Colon (tissue), 2 donors: ENCODE results near the gene DUSP28.

Experiments
- FAIRE-seq: peaks from 2 replicates; lab custom pipeline; 2012; peaks lifted over from hg19 to GRCh38; lab: Jason Lieb, UNC
- donor health status: control.
- donor health status: control.

DUSP28 gene

GRCh38 chr2:240586919-240587800 lies 27.0 kb downstream of the DUSP28 start:
- FAIRE-seq = no peak

DNA sequence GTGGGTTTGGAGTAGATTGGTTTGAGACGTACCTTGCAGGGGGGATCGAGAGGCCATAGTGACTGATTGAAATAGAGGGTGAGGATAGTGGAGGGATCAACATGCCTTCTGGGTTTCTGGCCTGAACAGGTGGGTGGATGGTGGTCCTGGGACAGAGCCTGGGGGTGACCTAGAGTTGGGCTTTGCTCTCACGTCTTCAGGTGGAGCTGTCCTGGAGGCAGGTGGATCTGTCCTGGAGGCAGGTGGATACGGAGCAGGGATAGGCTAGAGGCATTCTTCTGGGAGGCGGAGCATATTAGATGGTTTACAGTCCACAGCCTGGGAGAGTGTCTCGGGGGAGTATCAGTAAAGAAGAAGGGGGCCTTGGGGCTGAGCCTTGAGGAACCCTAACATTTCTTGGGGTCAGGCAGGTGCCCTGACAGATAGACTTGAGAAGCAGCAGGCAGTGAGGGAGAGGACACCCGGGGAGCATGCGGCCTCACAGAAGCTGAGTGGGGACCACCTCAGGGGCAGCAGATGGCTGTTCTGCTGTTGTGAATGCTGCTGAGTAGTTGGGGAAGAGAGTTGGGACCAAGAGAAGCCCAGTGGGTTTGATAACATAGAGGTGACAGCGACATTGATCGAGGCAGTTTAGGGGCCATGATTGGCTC lies 28.0 kb downstream of the DUSP28 start:
- no peak for FAIRE-seq

DNA sequence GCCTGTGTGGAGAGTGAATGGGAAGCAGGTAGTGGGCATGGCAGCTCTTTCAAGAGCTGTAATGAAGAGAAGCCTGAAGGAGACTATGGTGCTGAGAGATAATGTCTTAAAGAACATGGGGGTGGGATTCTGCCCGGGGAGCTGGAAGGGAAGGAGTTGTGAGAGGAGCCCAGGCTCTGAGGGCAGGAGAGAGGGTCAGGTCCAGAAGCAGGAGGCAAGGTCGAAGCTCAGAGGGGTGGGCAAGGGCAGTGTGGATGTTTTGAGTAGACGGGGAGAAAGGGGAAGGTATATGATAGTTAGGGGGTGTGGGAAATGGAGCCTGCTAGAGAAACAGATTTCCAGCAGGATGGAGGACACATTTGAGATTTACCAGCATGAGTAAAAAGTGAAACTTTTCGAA lies 28.5 kb downstream of the DUSP28 start:
- FAIRE-seq = no peak

GRCh38 chr2:240589375-240589774 lies 29.2 kb downstream of the DUSP28 start:
- FAIRE-seq = no peak

GRCh38 chr2:240589850-240590525 lies 29.8 kb downstream of the DUSP28 start:
- FAIRE-seq = no peak

GRCh38 chr2:240590681-240591111 lies 30.5 kb downstream of the DUSP28 start:
- no peak for FAIRE-seq

DNA sequence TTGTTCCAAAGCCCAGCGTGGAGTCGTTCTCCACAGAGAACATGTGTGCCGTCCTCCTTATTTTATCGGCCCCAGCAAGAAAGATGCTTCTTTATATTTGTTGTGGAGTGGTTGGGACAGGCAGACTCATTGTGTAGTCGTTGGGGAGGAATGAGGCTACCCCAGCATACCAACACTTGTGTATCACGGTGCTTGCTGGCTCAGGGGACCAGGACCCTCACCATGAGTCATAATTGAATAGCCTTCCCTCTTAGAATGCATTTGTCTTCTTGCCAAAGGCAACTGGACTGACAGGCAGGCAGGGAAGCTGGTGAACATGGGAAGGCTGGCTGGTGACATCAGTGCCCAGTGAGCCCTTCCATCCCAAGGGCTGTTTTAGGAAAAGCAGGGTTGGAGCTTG lies 31.1 kb downstream of the DUSP28 start:
- FAIRE-seq = no peak

GRCh38 chr2:240591784-240592183 lies 31.6 kb downstream of the DUSP28 start:
- FAIRE-seq = no peak

DNA sequence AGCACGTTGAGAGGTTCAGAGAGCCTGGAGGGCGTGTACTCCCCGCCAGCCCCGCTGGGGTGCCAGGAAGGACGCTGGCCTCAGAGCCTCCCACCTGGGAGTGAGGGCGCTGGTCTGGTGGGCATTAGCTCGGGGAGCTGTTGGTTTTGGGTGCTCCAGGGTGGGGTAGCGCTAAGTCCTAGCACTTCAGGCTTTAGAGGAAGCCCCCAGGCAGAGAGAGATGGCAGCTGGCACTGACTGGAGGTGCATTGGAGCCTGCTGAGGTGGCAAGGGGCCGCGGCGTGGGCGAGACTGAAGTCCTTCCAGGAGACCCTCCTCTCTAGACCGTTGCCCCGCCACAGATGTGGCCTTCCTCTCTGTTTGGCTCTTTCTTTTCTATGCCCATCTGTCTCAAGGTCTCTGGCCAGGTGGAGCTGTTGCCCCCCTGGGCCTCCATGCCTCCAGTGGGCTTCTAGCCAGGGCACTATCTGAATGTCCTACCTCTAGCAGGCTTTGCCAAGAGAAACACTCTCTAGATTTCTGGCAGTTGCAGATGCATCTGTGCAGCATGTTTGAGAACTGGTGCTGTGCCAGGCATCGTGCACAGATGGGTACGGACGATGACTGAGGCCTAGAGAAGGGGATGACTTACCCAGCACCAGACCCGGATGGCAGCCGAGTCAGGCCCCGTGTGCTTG lies 33.0 kb downstream of the DUSP28 start:
- no peak for FAIRE-seq

DNA sequence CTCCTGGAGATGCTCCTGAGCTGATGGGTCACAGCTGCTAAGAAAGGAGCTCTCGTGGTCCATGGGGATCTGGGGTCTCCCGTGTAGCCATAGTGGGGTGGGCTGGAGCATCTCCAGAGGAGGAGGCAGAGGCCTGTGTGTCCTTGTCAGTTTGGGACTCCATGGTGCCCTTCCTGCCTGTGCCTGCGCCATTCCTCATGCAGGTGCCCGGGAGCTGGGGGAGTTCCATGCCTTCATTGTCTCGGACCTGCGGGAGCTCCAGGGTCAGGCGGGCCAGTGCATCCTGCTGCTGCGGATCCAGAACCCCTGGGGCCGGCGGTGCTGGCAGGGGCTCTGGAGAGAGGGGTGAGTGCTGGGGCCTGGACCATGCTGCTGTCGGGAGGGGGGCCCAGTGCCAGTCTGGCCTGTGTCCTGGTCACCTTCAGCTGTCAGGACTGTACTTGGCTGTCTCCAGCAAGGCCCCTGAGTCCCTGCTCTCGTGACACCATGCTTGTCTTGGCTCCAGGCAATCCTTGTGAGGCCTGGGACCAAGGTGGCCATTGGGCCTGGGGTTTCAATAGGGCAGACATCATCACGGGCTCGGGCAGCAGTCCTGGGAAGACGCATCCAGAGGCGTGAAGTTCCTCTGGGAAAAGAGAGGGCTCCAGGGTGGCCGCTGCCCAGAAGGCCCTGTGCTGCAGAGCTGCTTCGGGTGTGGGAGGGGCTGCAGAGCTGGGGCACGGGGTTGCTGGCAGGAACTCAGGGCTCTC lies 33.7 kb downstream of the DUSP28 start:
- no peak for FAIRE-seq

GRCh38 chr2:240594511-240595380 lies 34.6 kb downstream of the DUSP28 start:
- FAIRE-seq = no peak

- FAIRE-seq = no peak
Measured at GRCh38 chr2:240595381-240596079, 35.4 kb downstream of the DUSP28 start.

DNA sequence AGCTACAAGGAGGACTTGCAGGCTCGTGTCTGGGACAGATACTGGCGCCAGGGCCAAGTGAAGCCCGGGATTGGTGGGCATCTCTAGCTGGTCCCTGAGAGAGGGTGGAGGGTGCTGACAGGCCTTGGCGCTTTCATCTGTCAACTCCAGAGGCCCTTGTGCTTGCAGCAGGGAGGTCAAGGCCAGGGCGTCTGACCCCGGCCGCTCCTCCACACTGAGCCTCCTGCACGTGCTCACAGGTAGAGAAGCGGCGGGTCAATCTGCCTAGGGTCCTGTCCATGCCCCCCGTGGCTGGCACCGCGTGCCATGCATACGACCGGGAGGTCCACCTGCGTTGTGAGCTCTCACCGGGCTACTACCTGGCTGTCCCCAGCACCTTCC lies 35.9 kb downstream of the DUSP28 start:
- no peak for FAIRE-seq

GRCh38 chr2:240596491-240596931 lies 36.4 kb downstream of the DUSP28 start:
- no peak for FAIRE-seq

DNA sequence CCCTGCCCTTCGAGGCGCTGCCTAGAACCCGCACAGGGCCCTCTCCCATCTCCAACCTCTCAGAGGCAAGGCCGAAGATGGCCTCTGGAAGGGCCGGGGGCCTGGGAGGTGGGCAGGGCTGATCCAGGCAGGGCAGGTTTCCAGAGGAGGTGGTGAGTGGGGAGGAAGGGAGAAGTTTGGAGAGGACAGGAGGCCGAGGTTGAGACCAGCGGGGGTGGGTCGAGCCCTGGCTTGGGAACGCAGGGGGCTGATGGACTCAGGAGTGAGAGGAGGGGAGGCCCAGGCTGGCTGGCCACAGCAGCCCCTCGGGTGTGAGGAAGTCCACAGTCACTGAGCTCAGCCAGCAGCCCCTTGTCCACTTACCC lies 36.9 kb downstream of the DUSP28 start:
- no peak for FAIRE-seq

- FAIRE-seq = no peak
Measured at GRCh38 chr2:240597419-240598181, 37.4 kb downstream of the DUSP28 start.

- no peak for FAIRE-seq
Measured at GRCh38 chr2:240598311-240598911, 38.3 kb downstream of the DUSP28 start.

DNA sequence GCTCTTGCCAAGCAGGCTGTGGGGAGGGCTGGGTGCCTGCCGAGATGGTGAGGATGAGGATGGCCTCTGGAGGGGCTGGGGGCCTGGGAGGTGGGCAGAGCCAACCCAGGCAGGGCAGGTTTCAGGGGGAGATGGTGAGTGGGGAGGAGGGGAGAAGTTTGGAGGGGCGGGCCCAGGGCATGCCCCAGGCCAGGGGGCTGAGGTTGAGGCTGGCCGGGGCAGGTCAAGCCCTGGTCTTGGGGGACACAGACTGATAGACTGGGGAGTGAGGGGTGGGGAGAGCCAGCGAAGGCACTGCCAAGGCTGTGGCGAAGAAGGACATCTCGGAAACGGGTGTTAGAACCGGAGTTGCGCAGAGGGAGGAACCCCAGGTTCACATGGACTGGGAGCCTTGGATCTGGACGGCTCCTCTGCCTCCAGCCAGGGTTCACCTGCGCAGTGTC lies 39.0 kb downstream of the DUSP28 start:
- no peak for FAIRE-seq

- FAIRE-seq = no peak
Measured at GRCh38 chr2:240600451-240600961, 40.3 kb downstream of the DUSP28 start.
